T-cell (primary cell): ENCODE data around the gene UNK. TPM values are rescaled to one million over a fixed set of nuclear protein-coding genes. Genes with fewer than 3 reads are reported as not detected.
"Not testable (repeated sequence)": the region's sequence is repeated elsewhere in the genome, so short reads cannot be mapped to it uniquely, and the experiment has no call there.

Source experiments
- ATAC-seq, 4 experiments: fragments of 200-7000 bp in 3 of 4; fragments of 150-1000 bp in 1 of 4; cut with Tn5 transposase; replicated peaks in 1 of 4; 1 replicate in 3 of 4; 2 replicates in 1 of 4; pipeline ENCODE4 v1.10.0; 2021; ENCODE audit warnings: moderate library complexity in 3 of 4, mild to moderate bottlenecking in 2 of 4, moderate number of reproducible peaks in 1 of 4
- CTCF ChIA-PET, 2 donors: fragments of 300-600 bp; sonication (Branson Sonifier 250); formaldehyde crosslinking; loops; one replicate each; lab custom pipeline; 2022; ENCODE audit warnings: antibody characterized with exemption in 2 of 2; lab: Charles Lee
- POLR2A ChIA-PET, 2 donors: fragments of 300-600 bp; sonication (Branson Sonifier 250); formaldehyde crosslinking; loops; one replicate each; lab custom pipeline; 2022; ENCODE audit warnings: antibody characterized with exemption in 2 of 2; lab: Charles Lee
- DNase-seq, 35 experiments: peaks; one replicate each; pipeline versions ENCODE4 v3.0.0 to v3.0.0-alpha.2; 2013 to 2023
- H3K27ac ChIP-seq: one replicate; pipeline ENCODE4 v1.5.1; 2013; ENCODE audit warnings: low read length
- H3K27me3 ChIP-seq, 2 experiments: replicated peaks in 1 of 2; 1 replicate in 1 of 2; 2 replicates in 1 of 2; pipeline versions ENCODE4 v1.6.1 to v1.7.0; 2013; ENCODE audit warnings: low read length in 1 of 2, mixed read lengths in 1 of 2; ENCODE audit not compliant: control insufficient read depth in 2 of 2, insufficient read depth in 2 of 2; ENCODE audit errors: extremely low read depth in 1 of 2
- H3K36me3 ChIP-seq, 2 donors: 1 replicate in 1 of 2; 2 replicates in 1 of 2; pipeline versions ENCODE4 v1.6.1 to v1.7.0; 2013; ENCODE audit warnings: low read length in 1 of 2; ENCODE audit not compliant: control insufficient read depth in 2 of 2, insufficient read depth in 1 of 2; ENCODE audit errors: extremely low read depth in 1 of 2
- H3K4me1 ChIP-seq, 2 experiments: 1 replicate in 1 of 2; 2 replicates in 1 of 2; pipeline versions ENCODE4 v1.6.1 to v1.7.0; 2013; ENCODE audit warnings: low read length in 2 of 2, mixed read lengths in 1 of 2; ENCODE audit not compliant: insufficient read depth in 2 of 2, control insufficient read depth in 1 of 2; ENCODE audit errors: extremely low read depth in 1 of 2
- H3K4me3 ChIP-seq, 2 donors: 1 replicate in 1 of 2; 2 replicates in 1 of 2; pipeline versions ENCODE4 v1.5.1 to v1.7.0; 2013; ENCODE audit warnings: mild to moderate bottlenecking in 2 of 2, low read length in 1 of 2, moderate library complexity in 1 of 2; ENCODE audit not compliant: control insufficient read depth in 1 of 2; ENCODE audit errors: extremely low read depth in 1 of 2
- H3K9me3 ChIP-seq: 2 replicates; pipeline ENCODE4 v1.7.0; 2013
- H3K27ac Mint-ChIP-seq, 2 donors: one replicate each; pipeline ENCODE4 v1.8.0; 2020 to 2021; ENCODE audit warnings: mild to moderate bottlenecking in 2 of 2, mixed read lengths in 2 of 2
- H3K27me3 Mint-ChIP-seq, 2 donors: one replicate each; pipeline ENCODE4 v1.8.0; 2021 to 2022; ENCODE audit warnings: mixed read lengths in 2 of 2
- H3K36me3 Mint-ChIP-seq: one replicate; pipeline ENCODE4 v1.8.0; 2021; ENCODE audit warnings: mixed read lengths
- H3K4me1 Mint-ChIP-seq, 3 donors: one replicate each; pipeline ENCODE4 v1.8.0; 2020 to 2022; ENCODE audit warnings: mixed read lengths in 3 of 3, mild to moderate bottlenecking in 1 of 3
- H3K4me3 Mint-ChIP-seq, 3 donors: one replicate each; pipeline ENCODE4 v1.8.0; 2020 to 2022; ENCODE audit warnings: mild to moderate bottlenecking in 3 of 3, mixed read lengths in 3 of 3, moderate library complexity in 3 of 3
- H3K9me3 Mint-ChIP-seq, 3 donors: one replicate each; pipeline ENCODE4 v1.8.0; 2020 to 2022; ENCODE audit warnings: mixed read lengths in 3 of 3
- WGBS: methylation state at CpG from one replicate; pipeline ENCODE4 v1.1.5; 2013; ENCODE audit warnings: missing lambda C conversion rate; ENCODE audit not compliant: insufficient coverage; 5-methylcytosine and 5-hydroxymethylcytosine counted together
- total RNA-seq, 35 experiments: library from RNA in 6 of 35; stranded (reverse) in 6 of 35; fragments of 120-200 nt in 1 of 35; gene quantifications; one replicate each; pipeline versions ENCODE4 v1.2.1 to v1.2.4 and lab custom pipeline; 2013 to 2026

Gene UNK
- total RNA-seq, 5 donors from 2014 or later (not counting 1 experiment from before 2014, with no cell fraction given): 37.1 to 50.3 (median 39.2) TPM

DNA sequence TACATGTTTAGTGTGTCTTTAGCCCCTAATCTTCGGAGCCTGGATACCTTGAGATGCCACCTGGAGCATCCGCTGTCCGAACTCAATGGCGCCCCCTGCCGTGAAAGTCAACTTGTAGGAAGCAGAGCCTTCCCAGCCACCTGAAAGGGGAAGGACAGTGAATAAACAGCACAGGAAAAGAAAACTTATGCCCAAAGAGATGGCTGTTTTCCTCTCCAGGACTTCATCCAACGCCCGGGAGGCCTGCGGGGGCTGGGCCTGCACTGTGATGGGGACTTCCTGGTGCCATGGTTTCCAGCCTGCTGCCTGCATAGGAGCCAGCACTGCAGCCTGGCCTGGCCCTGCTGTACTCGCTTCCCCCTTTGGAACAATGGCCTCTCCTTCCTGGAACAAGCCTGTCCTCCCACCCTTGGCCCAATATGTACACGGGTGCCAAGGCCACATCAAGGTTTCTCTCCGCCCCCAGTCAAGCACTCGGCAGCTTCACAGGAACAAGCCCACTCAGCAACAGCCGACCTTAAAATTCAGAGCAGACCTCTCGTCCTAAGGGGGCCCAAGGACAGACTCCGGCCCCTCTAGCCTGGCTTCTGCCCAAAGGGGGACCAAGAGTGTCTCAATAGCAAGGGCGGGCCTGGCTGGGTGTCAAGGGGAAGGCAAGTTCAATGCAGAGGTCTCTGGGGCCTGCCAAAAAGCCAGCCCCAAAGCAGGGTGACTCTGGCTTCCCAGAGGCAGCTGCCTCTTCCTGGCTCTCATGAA lies 64.1 kb downstream of the UNK start:
- H3K9me3 Mint-ChIP-seq: no peaks in the 10 kb centered on the region
- ATAC-seq (peak in 1 of 4 experiments; percentile 41), DNase-seq (peak; percentile 44 to 87 (median 75))
- ChIA-PET POLR2A (no interaction called here), CTCF (interaction anchor here (0.7 to 1.6 kb wide), 5 partner anchors 9 to 95 kb away, joined by 3 to 4 read pairs (median 3); no protein-coding TSS in a partner anchor)
- Histone ChIP-seq H3K36me3 (peaks cover 15 to 64% of the 10 kb centered on the region in 2 donors), H3K4me1 (peaks cover 9 to 44% of the 10 kb centered on the region in 2 experiments), H3K27ac (peak overlapping the region; percentile 32), H3K4me3 (no peak overlapping the region), H3K27me3 (no peaks in the 10 kb centered on the region), H3K9me3 (no peaks in the 10 kb centered on the region)
- H3K4me1 Mint-ChIP-seq: peaks cover 30 to 45% (median 37%) of the 10 kb centered on the region in 3 donors
- 48% methylated on average over 12 of the region's 16 CpGs for WGBS
- H3K27me3 Mint-ChIP-seq: no peaks in the 10 kb centered on the region
- no peak overlapping the region for H3K4me3 Mint-ChIP-seq
- peak overlapping the region; percentile 63 to 82 for H3K27ac Mint-ChIP-seq
- peaks cover 25% of the 10 kb centered on the region for H3K36me3 Mint-ChIP-seq

DNA sequence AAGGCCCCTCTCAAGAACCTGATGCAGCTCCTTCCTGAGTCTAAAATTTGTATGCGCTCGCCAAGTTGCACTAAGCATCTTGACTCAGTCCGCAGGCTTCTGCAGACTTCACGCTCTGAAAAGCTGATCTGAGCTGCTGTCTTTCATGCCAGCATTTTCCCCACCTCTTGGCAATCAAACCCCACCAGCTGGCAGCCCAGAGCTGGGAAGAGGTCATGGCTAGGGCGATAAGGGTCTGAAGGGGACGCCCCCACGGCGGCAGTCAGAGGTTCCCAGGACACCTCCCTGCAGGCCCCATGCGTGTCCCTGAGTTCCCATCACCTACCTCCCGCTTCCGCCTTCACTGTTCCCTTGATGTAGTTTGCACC lies 64.7 kb downstream of the UNK start:
- POLR2A ChIA-PET: no interaction called here

DNA sequence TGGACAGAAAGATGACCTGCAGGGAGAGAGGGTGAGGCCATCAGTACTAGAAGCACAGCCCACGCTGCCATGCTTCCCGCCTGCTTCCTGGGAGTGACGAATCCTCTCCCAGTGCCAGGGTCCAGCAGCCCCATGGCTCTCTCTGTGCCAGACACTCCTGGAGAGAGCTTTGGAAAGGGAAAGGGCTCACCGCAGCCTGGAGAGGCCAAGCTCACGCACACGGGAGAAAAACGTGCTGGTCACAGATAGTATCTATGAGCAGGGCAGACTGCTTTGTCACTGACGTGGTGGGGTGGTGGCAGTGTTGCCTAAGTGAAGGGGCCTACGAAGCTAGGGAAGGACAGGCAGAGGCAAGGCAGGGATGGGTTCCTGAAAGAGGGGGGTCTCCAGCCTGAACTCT lies 65.1 kb downstream of the UNK start:
- no peak for ATAC-seq
- DNase-seq: no peak
- H3K4me3 ChIP-seq: no peak overlapping the region
- Mint-ChIP-seq H3K4me3 (no peak overlapping the region), H3K4me1 (peaks cover 36 to 44% (median 42%) of the 10 kb centered on the region in 3 donors), H3K9me3 (no peaks in the 10 kb centered on the region), H3K27me3 (no peaks in the 10 kb centered on the region), H3K27ac (no peak overlapping the region), H3K36me3 (peaks cover 25% of the 10 kb centered on the region)
- ChIA-PET CTCF (interaction anchor here in 1 of 2 donors (0.8 kb wide), 1 partner anchor 26 kb away, joined by 3 read pairs; no protein-coding TSS in a partner anchor), POLR2A (interaction anchor here in 1 of 2 donors (0.6 kb wide), 1 partner anchor 13 kb away, joined by 3 read pairs; no protein-coding TSS in a partner anchor)
- H3K9me3 ChIP-seq: no peaks in the 10 kb centered on the region
- no peaks in the 10 kb centered on the region for H3K27me3 ChIP-seq
- peaks cover 15 to 64% of the 10 kb centered on the region in 2 donors for H3K36me3 ChIP-seq
- H3K4me1 ChIP-seq: peaks cover 12 to 44% of the 10 kb centered on the region in 2 experiments
- no peak overlapping the region for H3K27ac ChIP-seq
- WGBS: 91% methylated on average over 9 of the region's 9 CpGs

More for the DNA sequence above, 64.7 kb downstream of the UNK start:
- H3K27me3 ChIP-seq: no peaks in the 10 kb centered on the region
- H3K36me3 Mint-ChIP-seq: peaks cover 25% of the 10 kb centered on the region
- WGBS: 97% methylated on average over 6 of the region's 11 CpGs
- no peak overlapping the region for H3K4me3 ChIP-seq
- no peaks in the 10 kb centered on the region for H3K9me3 Mint-ChIP-seq
- H3K36me3 ChIP-seq: peaks cover 15 to 64% of the 10 kb centered on the region in 2 donors
- H3K4me1 ChIP-seq: peaks cover 10 to 44% of the 10 kb centered on the region in 2 experiments
- H3K4me1 Mint-ChIP-seq: peaks cover 32 to 44% (median 38%) of the 10 kb centered on the region in 3 donors
- DNase-seq: no peak
- no peak overlapping the region for H3K27ac Mint-ChIP-seq
- CTCF ChIA-PET: interaction anchor here (0.7 to 1.6 kb wide), 3 partner anchors 9 to 27 kb away, joined by 3 read pairs; no protein-coding TSS in a partner anchor
- no peak for ATAC-seq
- H3K27me3 Mint-ChIP-seq: no peaks in the 10 kb centered on the region
- no peak overlapping the region for H3K27ac ChIP-seq
- H3K4me3 Mint-ChIP-seq: no peak overlapping the region
- H3K9me3 ChIP-seq: no peaks in the 10 kb centered on the region

DNA sequence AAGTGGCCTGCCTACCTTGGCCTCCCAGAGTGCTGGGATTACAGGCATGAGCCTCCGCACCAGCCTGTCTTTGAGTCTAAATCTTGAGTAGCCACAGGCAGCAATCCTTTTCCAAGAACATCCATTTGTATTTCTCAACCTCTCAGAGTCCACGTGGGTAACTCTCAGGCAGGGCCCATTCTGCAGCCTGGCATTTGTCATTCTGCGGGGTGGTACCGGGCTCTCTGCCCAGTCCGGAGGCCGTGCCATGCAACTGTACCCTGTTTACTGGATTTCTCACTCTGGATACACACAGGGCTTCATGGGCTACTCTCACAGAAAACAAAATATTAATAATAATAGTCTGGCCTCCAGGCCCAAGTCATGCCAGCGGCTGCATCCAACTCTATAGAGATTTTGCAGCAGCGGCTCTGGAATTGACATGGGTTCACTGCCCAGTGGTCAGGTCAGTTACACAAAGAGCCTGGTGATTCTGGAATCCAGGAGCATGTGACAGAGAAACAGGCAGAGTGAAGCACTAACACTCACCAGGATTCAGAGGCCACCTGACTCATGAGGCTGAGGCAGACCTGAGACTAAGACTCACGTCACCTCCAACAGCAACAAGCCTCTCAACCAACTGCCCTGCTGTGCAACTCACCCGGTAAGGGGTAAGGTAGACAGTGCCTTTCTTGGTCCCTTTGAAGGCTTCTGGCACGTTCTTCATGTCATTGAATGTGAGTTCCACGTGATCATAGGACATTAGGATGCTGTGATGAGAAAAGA lies 66.5 kb downstream of the UNK start:
- Mint-ChIP-seq H3K4me3 (no peak overlapping the region), H3K9me3 (no peaks in the 10 kb centered on the region), H3K27ac (no peak overlapping the region), H3K4me1 (peaks cover 27 to 36% (median 34%) of the 10 kb centered on the region in 3 donors), H3K36me3 (peaks cover 20% of the 10 kb centered on the region), H3K27me3 (no peaks in the 10 kb centered on the region)
- no peak overlapping the region for H3K4me3 ChIP-seq
- no peak overlapping the region for H3K27ac ChIP-seq
- H3K36me3 ChIP-seq: peaks cover 15 to 57% of the 10 kb centered on the region in 2 donors
- ATAC-seq (no peak), DNase-seq (no peak)
- no peaks in the 10 kb centered on the region for H3K9me3 ChIP-seq
- ChIA-PET CTCF (interaction anchor here in 1 of 2 donors (0.7 kb wide), 1 partner anchor 375 kb away, joined by 3 read pairs; no protein-coding TSS in a partner anchor), POLR2A (no interaction called here)
- H3K27me3 ChIP-seq: no peaks in the 10 kb centered on the region
- 97% methylated on average over 9 of the region's 12 CpGs for WGBS
- peaks cover 8 to 37% of the 10 kb centered on the region in 2 experiments for H3K4me1 ChIP-seq

DNA sequence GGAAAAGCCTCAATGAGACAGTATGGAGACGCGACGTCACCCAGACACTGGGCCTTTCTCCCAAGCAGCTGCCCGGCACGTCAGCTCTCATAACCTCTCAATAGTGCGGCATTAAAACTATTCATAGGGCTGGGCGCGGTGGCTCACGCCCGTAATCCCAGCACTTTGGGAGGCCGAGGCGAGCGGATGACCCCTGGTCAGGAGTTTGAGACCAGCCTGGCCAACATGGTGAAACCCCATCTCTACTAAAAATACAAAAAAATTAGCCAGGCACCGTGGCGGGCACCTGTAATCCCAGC lies 67.0 kb downstream of the UNK start:
- H3K9me3 ChIP-seq, H3K27ac Mint-ChIP-seq, H3K27me3 Mint-ChIP-seq, H3K9me3 Mint-ChIP-seq, H3K4me3 ChIP-seq, H3K4me3 Mint-ChIP-seq, H3K27ac ChIP-seq, ATAC-seq, H3K27me3 ChIP-seq, DNase-seq, POLR2A ChIA-PET: not testable (repeated sequence)
- peaks cover 18% of the 10 kb centered on the region for H3K36me3 Mint-ChIP-seq
- Histone ChIP-seq H3K36me3 (peaks cover 15 to 51% of the 10 kb centered on the region in 2 donors), H3K4me1 (peaks cover 10 to 41% of the 10 kb centered on the region in 2 experiments)
- WGBS: 96% methylated on average over 13 of the region's 15 CpGs
- CTCF ChIA-PET: interaction anchor here in 1 of 2 donors (0.7 kb wide), 1 partner anchor 375 kb away, joined by 3 read pairs; no protein-coding TSS in a partner anchor
- peaks cover 32 to 40% (median 39%) of the 10 kb centered on the region in 3 donors for H3K4me1 Mint-ChIP-seq

DNA sequence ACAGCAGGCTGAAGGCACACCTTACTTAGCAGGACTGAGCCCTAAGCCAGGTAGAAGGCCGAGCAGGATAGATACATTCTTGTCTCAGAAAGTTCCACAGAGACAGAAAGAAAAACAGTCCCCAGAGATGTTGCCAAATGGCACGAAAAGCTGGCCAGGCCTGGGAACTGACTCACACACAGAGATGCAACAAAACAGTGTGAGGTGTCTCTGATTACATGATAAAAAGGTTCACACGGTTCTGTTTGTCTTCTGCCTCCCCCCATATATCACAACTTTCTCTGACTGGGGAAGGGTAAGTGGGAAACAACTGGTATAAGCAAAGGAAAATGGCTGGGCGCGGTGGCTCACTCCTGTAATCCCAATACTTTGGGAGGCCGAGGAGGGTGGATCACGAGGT lies 68.8 kb downstream of the UNK start:
- Mint-ChIP-seq H3K9me3 (no peaks in the 10 kb centered on the region), H3K27me3 (no peaks in the 10 kb centered on the region), H3K4me1 (peaks cover 30 to 41% (median 37%) of the 10 kb centered on the region in 3 donors), H3K36me3 (peaks cover 10% of the 10 kb centered on the region), H3K27ac (peak overlapping the region; percentile 22 to 61), H3K4me3 (no peak overlapping the region)
- ATAC-seq (no peak), DNase-seq (no peak)
- H3K4me3 ChIP-seq: no peak overlapping the region
- H3K27me3 ChIP-seq: no peaks in the 10 kb centered on the region
- peaks cover 10 to 40% of the 10 kb centered on the region in 2 experiments for H3K4me1 ChIP-seq
- WGBS: 100% methylated on average over 1 of the region's 7 CpGs
- CTCF ChIA-PET: interaction anchor here (0.6 to 0.8 kb wide), 3 partner anchors 46 to 739 kb away, joined by 4 to 8 read pairs (median 4); partner anchors contain the start of gene MRPL38 (in 1 of the 2)
- no peaks in the 10 kb centered on the region for H3K9me3 ChIP-seq
- POLR2A ChIA-PET: interaction anchor here in 1 of 2 donors (0.5 to 0.6 kb wide), 2 partner anchors 24 to 484 kb away, joined by 3 to 9 read pairs; no protein-coding TSS in a partner anchor
- no peak overlapping the region for H3K27ac ChIP-seq
- peaks cover 7 to 33% of the 10 kb centered on the region in 2 donors for H3K36me3 ChIP-seq
